GM23338 (cell line): ENCODE data around the gene ITSN2. TPM values are rescaled to one million over a fixed set of nuclear protein-coding genes. Genes with fewer than 3 reads are reported as not detected.

ENCODE experiments used
- ATAC-seq: fragments of 200-7000 bp; cut with Tn5 transposase; 3 replicates; pipeline ENCODE4 v1.9.1; 2020
- DNase-seq: peaks from one replicate; pipeline ENCODE4 v3.0.0-alpha.2; 2015; ENCODE audit warnings: low spot score
- H2AFZ ChIP-seq: fragments of 200-600 bp; sonication (generic); 2 replicates; pipeline ENCODE4 v1.8.0; 2016; ENCODE audit warnings: antibody characterized with exemption, mild to moderate bottlenecking, moderate library complexity
- H3F3A ChIP-seq: fragments of 200-600 bp; sonication (generic); replicated peaks from 2 replicates; pipeline ENCODE4 v1.8.0; 2017; ENCODE audit warnings: antibody characterized with exemption, mixed run types, low read depth
- H3K27ac ChIP-seq: fragments of 200-600 bp; sonication (generic); 2 replicates; pipeline ENCODE4 v1.6.1; 2016; ENCODE audit warnings: low read depth
- H3K27me3 ChIP-seq: fragments of 200-600 bp; sonication (generic); 2 replicates; pipeline ENCODE4 v1.8.0; 2016; ENCODE audit warnings: mild to moderate bottlenecking, mixed run types, moderate library complexity; ENCODE audit not compliant: insufficient read depth
- H3K36me3 ChIP-seq: fragments of 200-600 bp; sonication (generic); 2 replicates; pipeline ENCODE4 v1.8.0; 2016; ENCODE audit warnings: mild to moderate bottlenecking; ENCODE audit not compliant: insufficient read depth
- H3K4me1 ChIP-seq: fragments of 200-600 bp; sonication (generic); 2 replicates; pipeline ENCODE4 v1.8.0; 2016; ENCODE audit warnings: mild to moderate bottlenecking, moderate library complexity; ENCODE audit not compliant: insufficient read depth
- H3K4me2 ChIP-seq: fragments of 200-600 bp; sonication (generic); 2 replicates; pipeline ENCODE4 v1.7.1; 2017; ENCODE audit warnings: mixed run types
- H3K4me3 ChIP-seq: fragments of 200-600 bp; sonication (generic); 2 replicates; pipeline ENCODE4 v1.6.1; 2016; ENCODE audit warnings: mixed run types
- H3K79me2 ChIP-seq: fragments of 200-600 bp; sonication (generic); replicated peaks from 2 replicates; pipeline ENCODE4 v1.8.0; 2017; ENCODE audit warnings: mild to moderate bottlenecking; ENCODE audit not compliant: insufficient read depth
- H3K9me2 ChIP-seq: fragments of 200-600 bp; sonication (generic); 2 replicates; pipeline ENCODE4 v1.8.0; 2017; ENCODE audit not compliant: insufficient read depth
- H4K20me1 ChIP-seq: fragments of 200-600 bp; sonication (generic); replicated peaks from 2 replicates; pipeline ENCODE4 v1.8.0; 2017; ENCODE audit warnings: mild to moderate bottlenecking; ENCODE audit not compliant: insufficient read depth
- H3K27ac Mint-ChIP-seq: 2 replicates; pipeline ENCODE4 v1.8.0; 2020; ENCODE audit warnings: inconsistent platforms, mild to moderate bottlenecking, moderate library complexity, mixed read lengths
- H3K27me3 Mint-ChIP-seq: 3 replicates; pipeline ENCODE4 v1.8.0; 2022; ENCODE audit warnings: low read depth, mild to moderate bottlenecking, moderate library complexity, mixed read lengths, inconsistent platforms; ENCODE audit not compliant: insufficient read depth, poor library complexity
- H3K36me3 Mint-ChIP-seq: 3 replicates; pipeline ENCODE4 v1.8.0; 2021; ENCODE audit warnings: low read depth, mild to moderate bottlenecking, inconsistent platforms, moderate library complexity, mixed read lengths
- H3K4me1 Mint-ChIP-seq: 3 replicates; pipeline ENCODE4 v1.8.0; 2020; ENCODE audit warnings: mild to moderate bottlenecking, inconsistent platforms, mixed read lengths
- H3K4me3 Mint-ChIP-seq: 3 replicates; pipeline ENCODE4 v1.8.0; 2021; ENCODE audit warnings: moderate library complexity, mild to moderate bottlenecking, inconsistent platforms, mixed read lengths
- H3K9me3 Mint-ChIP-seq: 3 replicates; pipeline ENCODE4 v1.8.0; 2020; ENCODE audit warnings: moderate library complexity, mild to moderate bottlenecking, inconsistent platforms, mixed read lengths
- CREB1 ChIP-seq: fragments of 250-450 bp; sonication (Bioruptor Pico); IDR thresholded peaks from 2 replicates; pipeline ENCODE4 v1.5.0; 2020; ENCODE audit warnings: low read depth, mild to moderate bottlenecking, moderate library complexity
- CTCF ChIP-seq, 2 experiments: fragments of 200-600 bp in 1 of 2; sonication (generic) in 1 of 2; conservative IDR thresholded peaks; 2 replicates each; pipeline versions ENCODE4 v1.5.1 to v1.6.1; 2016 to 2017; ENCODE audit warnings: antibody characterized with exemption in 2 of 2, low read depth in 2 of 2, mild to moderate bottlenecking in 2 of 2, moderate library complexity in 1 of 2
- ETS1 ChIP-seq: IDR thresholded peaks from 2 replicates; pipeline ENCODE4 v1.6.1; 2016; ENCODE audit warnings: antibody characterized with exemption
- EZH2phosphoT487 ChIP-seq: fragments of 200-600 bp; sonication (generic); IDR thresholded peaks from one replicate; pipeline ENCODE4 v1.8.1; 2018; ENCODE audit warnings: antibody characterized with exemption; ENCODE audit not compliant: unreplicated experiment
- JUNB ChIP-seq: IDR thresholded peaks from one replicate; pipeline ENCODE4 v1.6.1; 2016; ENCODE audit warnings: antibody characterized with exemption; ENCODE audit not compliant: unreplicated experiment
- NANOG ChIP-seq: IDR thresholded peaks from 2 replicates; pipeline ENCODE4 v1.6.1; 2016; ENCODE audit warnings: antibody characterized with exemption, borderline replicate concordance
- REST ChIP-seq: IDR thresholded peaks from one replicate; pipeline ENCODE4 v1.6.1; 2018; ENCODE audit warnings: antibody characterized with exemption; ENCODE audit not compliant: unreplicated experiment
- STAT1 ChIP-seq: IDR thresholded peaks from one replicate; pipeline ENCODE4 v1.6.1; 2016; ENCODE audit warnings: antibody characterized with exemption; ENCODE audit not compliant: unreplicated experiment
- ZNF114 ChIP-seq: fragments of 250-450 bp; sonication (Bioruptor Pico); IDR thresholded peaks from 2 replicates; pipeline ENCODE4 v1.5.0; 2020; ENCODE audit warnings: mild to moderate bottlenecking, moderate library complexity
- polyA plus RNA-seq: library from polyadenylated mRNA; unstranded; fragments of >200 nt; fragmentation: Nextera tagmentation; extraction: Ambion mirVana; gene quantifications from 2 replicates; pipeline ENCODE4 v1.2.1, GENCODE V29; 2016
- total RNA-seq: library from RNA; depleted of rRNA; stranded (reverse); fragments of >200 nt; shearing (Covaris generic); gene quantifications from 2 replicates; pipeline ENCODE4 v1.2.3, GENCODE V29; 2014

ITSN2 gene
- total and polyA plus RNA-seq, 2 experiments from 2014 or later: 17.1 to 17.8 TPM

GRCh38 chr2:24214880-24215279, 145.5 kb downstream of the ITSN2 start:
- TF ChIP-seq CREB1 (CRISPR knock-in tag) (no peak), STAT1 (no peak), JUNB (no peak), ETS1 (no peak), REST (no peak), CTCF (conservative IDR thresholded peaks at IDR 0.05; ENCODE audit: low read depth in 2 of 2) (no peak), EZH2phosphoT487 (no peak), NANOG (no peak), ZNF114 (CRISPR knock-in tag) (no peak)
- H3K4me1 Mint-ChIP-seq: no peaks in the 10 kb centered on the region; the same call in 2 of the 3 replicates
- no peaks in the 10 kb centered on the region for H3K79me2 ChIP-seq
- H3F3A ChIP-seq: no peaks in the 10 kb centered on the region
- H3K27ac Mint-ChIP-seq: no peak overlapping the region
- no peaks in the 10 kb centered on the region for H3K27me3 ChIP-seq
- no peak overlapping the region for H3K4me2 ChIP-seq
- H3K27me3 Mint-ChIP-seq: no peaks in the 10 kb centered on the region
- no peaks in the 10 kb centered on the region for H3K36me3 ChIP-seq
- no peaks in the 10 kb centered on the region for H4K20me1 ChIP-seq
- H3K9me2 ChIP-seq: no peaks in the 10 kb centered on the region
- no peak for ATAC-seq
- no peak for DNase-seq
- H3K4me1 ChIP-seq: no peaks in the 10 kb centered on the region
- no peak overlapping the region for H2AFZ ChIP-seq
- no peaks in the 10 kb centered on the region for H3K9me3 Mint-ChIP-seq
- H3K4me3 Mint-ChIP-seq: no peak overlapping the region
- no peaks in the 10 kb centered on the region; the same call in 2 of the 3 replicates for H3K36me3 Mint-ChIP-seq
- no peak overlapping the region for H3K27ac ChIP-seq
- H3K4me3 ChIP-seq: no peak overlapping the region

- Histone ChIP-seq H3K36me3 (no peaks in the 10 kb centered on the region), H2AFZ (no peak overlapping the region), H3K9me2 (no peaks in the 10 kb centered on the region), H3F3A (no peaks in the 10 kb centered on the region), H4K20me1 (no peaks in the 10 kb centered on the region), H3K4me2 (no peak overlapping the region), H3K27me3 (no peaks in the 10 kb centered on the region), H3K79me2 (no peaks in the 10 kb centered on the region), H3K4me3 (no peak overlapping the region), H3K27ac (no peak overlapping the region), H3K4me1 (no peaks in the 10 kb centered on the region)
- no peak for TF ChIP-seq CREB1 (CRISPR knock-in tag)
- Mint-ChIP-seq H3K4me3 (no peak overlapping the region), H3K4me1 (peaks cover 3% of the 10 kb centered on the region; the same call in 2 of the 3 replicates), H3K27me3 (peaks cover 4% of the 10 kb centered on the region), H3K9me3 (no peaks in the 10 kb centered on the region), H3K36me3 (no peaks in the 10 kb centered on the region; the same call in 1 of the 3 replicates), H3K27ac (no peak overlapping the region)
- ATAC-seq: no peak
- DNase-seq: no peak
Observed at GRCh38 chr2:24211408-24211807, 148.9 kb downstream of the ITSN2 start.
